Measurements from ENCODE around the gene HYLS1. TPM values are rescaled to one million over a fixed set of nuclear protein-coding genes. Genes with fewer than 3 reads are reported as not detected.

The HYLS1 gene
- total RNA-seq, 4 donors from 2014 or later = 0.59 to 2.5 (median 1.3) TPM

GRCh38 chr11:125869521-125869920, 17.9 kb upstream of the HYLS1 start:
- H3K27me3 ChIP-seq = no peaks in the 10 kb centered on the region
- H3K4me1 ChIP-seq = peaks cover 0 to 1% (median 0%) of the 10 kb centered on the region in 4 donors
- H3K9me3 ChIP-seq = no peaks in the 10 kb centered on the region
- no peaks in the 10 kb centered on the region for H3K36me3 ChIP-seq
- 55 to 69% methylated on average over 2 of the region's 2 CpGs for WGBS, 2 donors
- no peak for TF ChIP-seq CTCF (IDR thresholded peaks at IDR 0.05)
- TF ChIP-seq POLR2A (IDR thresholded peaks at IDR 0.05) = no peak
- TF ChIP-seq EP300 (IDR thresholded peaks at IDR 0.05) = no peak
- no peak overlapping the region for H3K4me3 ChIP-seq
- no peak overlapping the region for H3K27ac ChIP-seq
- DNase-seq (ENCODE audit: low spot score in 2 of 2) = no peak

GRCh38 chr11:125871391-125872137, 15.9 kb upstream of the HYLS1 start:
- Histone ChIP-seq H3K9me3 (no peaks in the 10 kb centered on the region), H3K27me3 (no peaks in the 10 kb centered on the region), H3K27ac (no peak overlapping the region), H3K4me1 (peaks cover 0 to 3% (median 0%) of the 10 kb centered on the region in 4 donors), H3K36me3 (no peaks in the 10 kb centered on the region), H3K4me3 (no peak overlapping the region)
- no peak for DNase-seq (ENCODE audit: low spot score in 2 of 2)
- TF ChIP-seq CTCF (IDR thresholded peaks at IDR 0.05) = no peak
- no peak for TF ChIP-seq POLR2A (IDR thresholded peaks at IDR 0.05)
- no peak for TF ChIP-seq EP300 (IDR thresholded peaks at IDR 0.05)
- WGBS, 2 donors = 79% methylated on average over 10 of the region's 10 CpGs

- Histone ChIP-seq H3K27ac (no peak overlapping the region), H3K9me3 (no peaks in the 10 kb centered on the region), H3K36me3 (no peaks in the 10 kb centered on the region), H3K4me3 (no peak overlapping the region), H3K27me3 (no peaks in the 10 kb centered on the region), H3K4me1 (peaks cover 0 to 3% (median 0%) of the 10 kb centered on the region in 4 donors)
- no peak for TF ChIP-seq EP300 (IDR thresholded peaks at IDR 0.05)
- no peak for DNase-seq (ENCODE audit: low spot score in 2 of 2)
Measured at GRCh38 chr11:125872138-125872491, 15.4 kb upstream of the HYLS1 start.

- DNase-seq (ENCODE audit: low spot score in 2 of 2) = no peak
- Histone ChIP-seq H3K36me3 (no peaks in the 10 kb centered on the region), H3K9me3 (no peaks in the 10 kb centered on the region), H3K4me1 (peaks cover 0 to 3% (median 0%) of the 10 kb centered on the region in 4 donors), H3K4me3 (peak overlapping the region in 1 of 4 donors; percentile 11), H3K27me3 (no peaks in the 10 kb centered on the region), H3K27ac (no peak overlapping the region)
- 64 to 70% methylated on average over 20 of the region's 20 CpGs for WGBS, 2 donors
- TF ChIP-seq CTCF (IDR thresholded peaks at IDR 0.05) (no peak), POLR2A (IDR thresholded peaks at IDR 0.05) (no peak), EP300 (IDR thresholded peaks at IDR 0.05) (no peak)
Measured at GRCh38 chr11:125873881-125874555, 13.4 kb upstream of the HYLS1 start.

- Histone ChIP-seq H3K36me3 (no peaks in the 10 kb centered on the region), H3K27ac (no peak overlapping the region), H3K9me3 (no peaks in the 10 kb centered on the region), H3K27me3 (no peaks in the 10 kb centered on the region), H3K4me1 (peaks cover 0 to 3% (median 0%) of the 10 kb centered on the region in 4 donors), H3K4me3 (peak overlapping the region in 1 of 4 donors; percentile 11)
- WGBS, 2 donors = 9 to 10% methylated on average over 8 of the region's 8 CpGs
- TF ChIP-seq CTCF (IDR thresholded peaks at IDR 0.05) (peak; percentile 61 to 77 (median 65)), EP300 (IDR thresholded peaks at IDR 0.05) (no peak)
- DNase-seq (ENCODE audit: low spot score in 2 of 2) = peak in 1 of 2 donors; percentile 69
Measured at GRCh38 chr11:125874556-125875124, 12.8 kb upstream of the HYLS1 start.

Measured in tibial nerve (tissue), 4 donors.